GM06990 (cell line): Measurements from ENCODE around the gene CCT7.

Source experiments
- DNase-seq: peaks from one replicate; pipeline ENCODE4 v3.0.0-alpha.2; 2011; ENCODE audit not compliant: insufficient read length; ENCODE audit errors: extremely low read depth
- H3K27me3 ChIP-seq: replicated peaks from 2 replicates; pipeline ENCODE4 v1.6.0; 2011; ENCODE audit warnings: low read length; ENCODE audit not compliant: control insufficient read depth, insufficient read depth
- H3K36me3 ChIP-seq: 2 replicates; pipeline ENCODE4 v1.5.1; 2011; ENCODE audit warnings: low read length; ENCODE audit not compliant: control insufficient read depth, insufficient read depth
- H3K4me3 ChIP-seq: replicated peaks from 2 replicates; pipeline ENCODE4 v1.5.1; 2011; ENCODE audit warnings: low read depth, mild to moderate bottlenecking, control low read depth, low read length
- TF ChIP-seq, protein P1 (sequence below): IDR thresholded peaks from 2 replicates; pipeline ENCODE4 v1.5.1; 2011; ENCODE audit warnings: low read length, control low read depth, mild to moderate bottlenecking, inconsistent platforms; ENCODE audit not compliant: insufficient read depth, poor library complexity, severe bottlenecking

The CCT7 gene

DNA sequence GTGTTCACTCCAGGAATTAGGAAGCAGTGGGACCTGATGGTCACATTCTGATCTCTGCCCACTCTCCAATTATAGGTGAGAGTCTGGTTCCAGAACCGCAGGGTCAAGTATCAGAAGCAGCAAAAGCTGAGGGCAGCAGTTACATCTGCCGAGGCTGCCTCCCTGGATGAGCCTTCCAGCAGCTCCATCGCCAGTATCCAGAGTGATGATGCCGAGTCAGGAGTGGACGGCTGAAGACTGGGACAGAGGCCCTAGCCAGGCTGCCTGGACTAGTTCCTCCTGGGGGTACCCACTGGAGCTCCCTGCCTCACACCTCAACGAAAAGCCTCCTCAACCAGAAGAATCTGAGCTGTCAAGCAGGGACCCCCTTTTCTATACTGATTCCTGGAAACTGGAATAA lies 23.4 kb upstream of the CCT7 start:
- Histone ChIP-seq H3K27me3 (no peaks in the 10 kb centered on the region; the same call in none of the 2 replicates), H3K36me3 (no peaks in the 10 kb centered on the region), H3K4me3 (no peak overlapping the region)
- DNase-seq, result no peak
- TF ChIP-seq, protein P1, sequence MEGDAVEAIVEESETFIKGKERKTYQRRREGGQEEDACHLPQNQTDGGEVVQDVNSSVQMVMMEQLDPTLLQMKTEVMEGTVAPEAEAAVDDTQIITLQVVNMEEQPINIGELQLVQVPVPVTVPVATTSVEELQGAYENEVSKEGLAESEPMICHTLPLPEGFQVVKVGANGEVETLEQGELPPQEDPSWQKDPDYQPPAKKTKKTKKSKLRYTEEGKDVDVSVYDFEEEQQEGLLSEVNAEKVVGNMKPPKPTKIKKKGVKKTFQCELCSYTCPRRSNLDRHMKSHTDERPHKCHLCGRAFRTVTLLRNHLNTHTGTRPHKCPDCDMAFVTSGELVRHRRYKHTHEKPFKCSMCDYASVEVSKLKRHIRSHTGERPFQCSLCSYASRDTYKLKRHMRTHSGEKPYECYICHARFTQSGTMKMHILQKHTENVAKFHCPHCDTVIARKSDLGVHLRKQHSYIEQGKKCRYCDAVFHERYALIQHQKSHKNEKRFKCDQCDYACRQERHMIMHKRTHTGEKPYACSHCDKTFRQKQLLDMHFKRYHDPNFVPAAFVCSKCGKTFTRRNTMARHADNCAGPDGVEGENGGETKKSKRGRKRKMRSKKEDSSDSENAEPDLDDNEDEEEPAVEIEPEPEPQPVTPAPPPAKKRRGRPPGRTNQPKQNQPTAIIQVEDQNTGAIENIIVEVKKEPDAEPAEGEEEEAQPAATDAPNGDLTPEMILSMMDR, result no peak

DNA sequence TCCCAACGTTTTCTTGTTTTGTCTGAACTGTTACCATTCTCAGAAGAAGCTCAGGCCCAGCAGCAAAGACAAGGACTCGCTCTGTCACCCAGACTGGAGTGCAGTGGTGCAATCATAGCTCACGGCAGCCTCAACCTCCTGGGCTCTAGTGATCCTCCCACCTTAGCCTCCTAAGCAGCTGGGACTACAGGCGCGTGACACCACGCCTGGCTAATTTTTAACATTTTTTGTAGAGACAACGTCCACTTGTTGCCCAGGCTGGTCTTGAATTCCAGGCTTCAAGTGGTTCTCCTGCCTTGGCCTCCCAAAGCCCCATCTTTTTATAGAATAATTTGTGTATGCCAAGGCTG lies 22.0 kb upstream of the CCT7 start:
- H3K36me3 ChIP-seq, result no peaks in the 10 kb centered on the region
- TF ChIP-seq, protein P1, result no peak
- H3K4me3 ChIP-seq, result no peak overlapping the region
- DNase-seq, result no peak
- H3K27me3 ChIP-seq, result no peaks in the 10 kb centered on the region; the same call in 1 of the 2 replicates

DNA sequence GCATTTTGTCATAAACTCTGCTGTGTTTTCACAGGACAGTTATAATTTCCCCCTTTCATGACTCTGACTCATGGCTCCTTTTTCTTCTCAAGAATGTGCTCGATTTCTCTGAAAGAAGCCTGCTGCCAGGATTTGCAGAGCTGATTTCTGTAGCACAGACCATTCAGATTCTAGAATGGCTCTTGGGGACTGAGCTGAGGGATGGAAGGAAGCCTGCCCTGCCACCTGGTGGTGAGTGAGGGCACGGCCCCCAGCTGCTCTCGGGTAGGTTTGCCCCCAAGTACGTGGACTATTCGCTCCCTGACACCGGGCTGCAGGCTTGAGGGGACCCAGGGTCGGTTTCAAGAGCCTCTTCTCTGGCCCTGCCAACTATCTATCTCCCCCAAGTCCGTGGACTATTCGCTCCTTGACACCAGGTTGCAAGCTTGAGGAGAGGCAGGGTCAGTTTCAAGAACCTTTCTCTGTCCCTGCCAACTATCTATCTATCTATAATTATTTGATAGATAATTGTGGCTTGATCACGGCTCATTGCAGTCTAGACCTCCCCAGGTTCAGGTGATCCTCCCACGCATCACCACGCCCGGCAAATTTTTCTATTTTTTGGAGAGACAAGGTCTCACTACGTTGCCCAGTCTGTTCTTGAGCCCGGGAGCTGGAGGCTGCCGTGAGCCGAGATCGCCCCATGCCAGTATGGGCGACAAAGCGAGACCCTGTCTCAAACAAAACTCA lies 21.5 kb upstream of the CCT7 start:
- Histone ChIP-seq H3K27me3 (no peaks in the 10 kb centered on the region; the same call in 1 of the 2 replicates), H3K36me3 (no peaks in the 10 kb centered on the region), H3K4me3 (no peak overlapping the region)
- TF ChIP-seq, protein P1, result peak; percentile 98
- DNase-seq, result peak; percentile 76

DNA sequence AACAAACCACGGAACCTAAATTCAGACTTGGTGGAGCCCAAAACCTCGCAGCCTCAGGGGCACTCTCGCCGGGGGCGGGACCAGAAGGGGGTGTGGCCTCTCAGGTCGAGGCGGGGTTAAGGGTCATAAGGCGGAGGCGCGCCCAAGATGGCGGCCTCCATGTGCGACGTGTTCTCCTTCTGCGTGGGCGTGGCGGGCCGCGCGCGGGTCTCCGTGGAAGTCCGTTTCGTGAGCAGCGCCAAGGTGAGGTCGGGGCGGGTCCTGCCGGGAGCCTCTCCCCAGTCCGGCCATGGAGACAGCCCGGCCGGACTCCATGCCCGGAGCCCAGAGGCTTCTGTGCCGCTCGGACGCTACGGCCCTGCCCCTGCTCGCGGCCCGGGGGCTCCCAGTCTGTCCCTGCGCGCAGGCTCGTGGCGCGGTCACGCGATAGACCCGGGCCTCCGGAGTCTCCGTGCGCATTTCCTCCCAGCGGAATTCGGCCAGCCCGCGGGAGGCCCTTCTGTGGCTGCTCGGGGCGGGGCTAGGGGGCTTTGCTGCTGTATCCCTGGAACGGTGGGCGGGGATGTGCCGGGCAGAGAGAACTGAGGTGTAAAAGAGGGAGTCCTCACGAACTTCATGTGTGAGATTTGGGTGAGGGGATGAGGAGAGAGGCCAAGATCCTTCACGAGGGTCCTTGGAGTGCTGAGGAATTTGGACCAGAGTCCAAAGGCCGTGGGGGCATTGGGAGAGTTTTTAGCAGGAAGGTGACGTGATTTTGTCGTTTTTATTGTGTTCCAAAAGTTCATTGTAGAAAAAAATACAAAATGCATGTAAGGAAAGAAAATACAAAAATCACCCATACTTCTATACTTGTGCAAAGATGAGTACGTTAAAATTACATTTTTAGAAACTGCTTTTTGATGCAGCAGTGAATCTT lies 19.7 kb upstream of the CCT7 start, which contains the start of gene SMYD5:
Gene SMYD5, plus strand, starts transcription at position 126 of the 916 bp plus-strand sequence. Its CDS starts 22 bp downstream, at position 148.
- Histone ChIP-seq H3K27me3 (no peaks in the 10 kb centered on the region), H3K36me3 (no peaks in the 10 kb centered on the region), H3K4me3 (peak within 1 kb of the TSS; percentile 81)
- TF ChIP-seq, protein P1, result no peak
- peak; percentile 93 for DNase-seq

DNA sequence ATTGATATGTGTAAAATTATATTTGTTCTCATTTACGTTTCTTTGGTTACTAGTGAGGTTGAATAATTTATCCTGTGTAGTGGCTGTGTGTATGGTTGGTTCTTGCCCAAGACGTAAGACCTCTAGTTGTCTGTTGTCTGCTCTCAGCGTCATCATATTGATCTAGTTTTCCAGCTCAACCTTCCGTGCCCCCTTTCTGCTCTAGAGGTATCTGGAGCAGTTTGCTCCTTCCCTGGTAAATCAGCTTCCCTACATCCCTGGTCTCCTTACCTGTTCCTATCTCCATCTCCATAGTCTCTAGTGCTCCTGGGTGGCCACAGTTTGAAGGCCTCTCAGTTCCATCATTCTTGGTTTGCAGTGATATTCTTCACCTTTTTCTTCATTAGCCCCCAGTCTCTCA lies 18.9 kb upstream of the CCT7 start:
- H3K4me3 ChIP-seq, result peak overlapping the region; percentile 81; the same call in 1 of the 2 replicates

More for the DNA sequence above, 18.9 kb upstream of the CCT7 start:
- Histone ChIP-seq H3K27me3 (no peaks in the 10 kb centered on the region), H3K36me3 (no peaks in the 10 kb centered on the region)
- TF ChIP-seq, protein P1, result no peak
- DNase-seq, result no peak
